Skeletal muscle cell (primary cell): ENCODE measurements around the gene GHSR.
"Not testable (repeated sequence)": the region's sequence is repeated elsewhere in the genome, so short reads cannot be mapped to it uniquely, and the experiment has no call there.

Experiments used
- DNase-seq: peaks from one replicate; pipeline ENCODE4 v3.0.0-alpha.2; 2010; ENCODE audit warnings: low read depth
- H3K4me3 ChIP-seq: 2 replicates; pipeline ENCODE4 v1.5.1; 2011; ENCODE audit warnings: low read depth, mild to moderate bottlenecking, control low read depth, low read length, moderate library complexity

The GHSR gene

GRCh38 chr3:172447611-172448579 lies at the start of gene GHSR:
GHSR (minus strand) TSS chr3:172448456; CDS start chr3:172448413, 43 bp downstream.
- no peak within 1 kb of the TSS for H3K4me3 ChIP-seq
- no peak for DNase-seq

GRCh38 chr3:172490198-172490669 lies 42.0 kb upstream of the GHSR start:
- peak; percentile 23 for DNase-seq
- not testable (repeated sequence) for H3K4me3 ChIP-seq

DNA sequence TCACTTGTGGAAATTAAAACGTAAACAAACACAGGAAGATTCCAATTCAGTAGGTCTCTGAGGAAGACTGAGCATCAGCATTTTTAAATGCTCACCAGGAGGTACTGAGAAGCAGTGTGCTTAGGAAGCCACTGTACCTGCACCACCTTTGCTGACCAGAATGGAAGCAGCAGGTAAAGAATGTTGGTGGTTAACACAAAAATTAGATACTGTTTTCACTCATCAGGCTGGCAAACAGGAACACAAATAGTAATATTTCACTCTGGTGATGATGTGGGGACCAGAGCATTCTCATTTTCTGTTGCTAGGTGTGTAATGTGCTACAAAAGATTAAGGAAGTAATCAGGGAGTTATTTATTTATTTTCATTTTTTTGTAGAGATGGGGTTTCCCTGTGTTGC lies 29.9 kb upstream of the GHSR start:
- H3K4me3 ChIP-seq, result no peak overlapping the region
- no peak for DNase-seq

GRCh38 chr3:172476347-172476746 lies 28.1 kb upstream of the GHSR start:
- no peak for DNase-seq
- no peak overlapping the region for H3K4me3 ChIP-seq

- H3K4me3 ChIP-seq, result no peak overlapping the region
- no peak for DNase-seq
Measured at GRCh38 chr3:172475703-172476102, 27.4 kb upstream of the GHSR start.

DNA sequence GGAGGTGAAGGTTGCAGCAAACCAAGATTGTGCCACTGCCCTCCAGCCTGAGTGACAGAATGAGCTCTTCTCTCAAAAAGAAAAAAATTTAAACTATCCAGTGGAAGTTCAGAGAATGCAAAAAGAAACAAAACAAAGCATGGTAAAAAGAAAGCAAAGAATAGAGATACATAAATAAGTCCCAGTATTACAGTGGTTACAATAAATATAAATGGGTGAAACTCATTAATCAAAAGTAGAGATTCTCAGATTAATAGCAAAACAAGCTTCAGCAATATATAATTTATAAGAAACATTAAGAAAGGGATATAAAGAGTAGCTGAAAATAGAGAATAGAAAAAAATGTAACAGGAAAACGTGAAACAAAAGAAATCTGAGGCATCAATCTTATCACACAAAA lies 23.6 kb upstream of the GHSR start:
- DNase-seq, result no peak
- H3K4me3 ChIP-seq, result no peak overlapping the region

GRCh38 chr3:172470588-172470987 lies 22.3 kb upstream of the GHSR start:
- no peak for DNase-seq
- H3K4me3 ChIP-seq, result no peak overlapping the region

DNA sequence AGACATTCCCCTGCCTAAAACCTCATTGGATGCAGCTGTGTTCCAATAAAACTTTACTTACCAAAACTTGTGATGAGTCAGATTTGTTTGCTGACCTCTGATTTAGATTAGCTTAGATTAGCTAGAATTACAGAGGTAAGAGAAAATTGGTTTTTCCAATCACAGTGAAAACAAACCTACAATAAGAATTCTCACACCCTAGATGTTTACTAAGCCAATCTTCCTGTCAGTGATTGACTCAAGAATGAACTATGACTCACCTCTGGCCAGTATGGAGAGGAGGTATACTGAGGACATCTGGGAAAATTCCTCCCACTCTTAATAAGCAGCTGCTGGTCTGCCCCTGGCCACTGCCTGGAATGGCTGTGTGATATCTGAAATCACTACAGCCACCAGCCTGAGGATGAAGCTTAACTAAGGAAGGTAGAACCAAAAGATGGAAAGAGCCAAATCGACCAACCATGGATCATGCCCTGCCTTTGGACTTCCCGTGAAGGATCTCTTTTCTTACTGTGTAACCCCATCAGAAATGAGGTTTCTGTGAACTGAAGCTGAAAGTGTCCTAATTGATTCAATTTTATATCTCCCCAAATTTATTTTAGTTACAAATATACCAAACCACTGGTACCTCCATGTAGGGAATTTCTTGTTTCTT lies 19.0 kb upstream of the GHSR start:
- no peak for DNase-seq
- H3K4me3 ChIP-seq, result no peak overlapping the region

DNA sequence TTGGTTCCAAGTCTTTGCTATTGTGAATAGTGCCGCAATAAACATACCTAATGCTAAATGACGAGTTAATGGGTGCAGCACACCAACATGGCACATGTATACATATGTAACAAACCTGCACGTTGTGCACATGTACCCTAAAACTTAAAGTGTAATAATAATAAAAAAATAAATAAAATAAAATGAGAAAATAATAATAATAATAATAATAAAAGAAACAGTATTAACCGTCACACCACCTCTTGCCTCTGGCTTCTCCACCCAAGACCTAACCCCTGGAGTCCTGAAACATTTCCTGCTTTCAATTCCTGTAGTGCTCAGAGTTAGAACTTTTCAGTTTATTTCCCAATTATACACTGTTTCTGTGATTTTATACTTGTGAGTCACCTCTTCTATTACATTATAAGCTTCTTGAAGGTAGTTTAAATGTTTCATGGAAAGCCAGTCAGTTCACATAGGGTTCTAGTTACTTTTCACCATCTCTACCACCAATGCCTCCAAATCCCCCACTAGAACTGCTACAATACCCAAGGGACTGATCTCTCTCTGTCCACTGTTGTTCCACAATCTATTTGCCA lies 18.4 kb upstream of the GHSR start:
- H3K4me3 ChIP-seq, result no peak overlapping the region
- DNase-seq, result no peak

DNA sequence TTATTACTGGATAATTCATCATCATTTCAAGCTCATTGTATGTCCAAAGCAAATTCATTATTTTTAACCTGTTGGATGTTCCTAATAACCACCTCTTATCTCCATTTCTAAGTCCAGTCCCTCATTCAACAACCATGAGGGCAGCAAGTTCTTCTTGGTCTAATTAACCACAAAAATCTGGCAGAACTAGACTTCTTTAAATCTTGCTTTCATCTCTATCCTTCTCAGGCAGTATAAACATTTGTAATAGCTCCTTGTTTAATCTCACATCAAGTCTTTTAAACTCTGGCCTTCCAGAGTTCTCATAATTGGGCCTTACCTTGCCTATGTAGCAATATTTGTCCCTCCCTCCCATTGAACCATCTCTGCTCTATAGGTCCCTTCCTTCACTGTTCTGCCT lies 17.0 kb upstream of the GHSR start:
- no peak overlapping the region for H3K4me3 ChIP-seq
- DNase-seq, result no peak

DNA sequence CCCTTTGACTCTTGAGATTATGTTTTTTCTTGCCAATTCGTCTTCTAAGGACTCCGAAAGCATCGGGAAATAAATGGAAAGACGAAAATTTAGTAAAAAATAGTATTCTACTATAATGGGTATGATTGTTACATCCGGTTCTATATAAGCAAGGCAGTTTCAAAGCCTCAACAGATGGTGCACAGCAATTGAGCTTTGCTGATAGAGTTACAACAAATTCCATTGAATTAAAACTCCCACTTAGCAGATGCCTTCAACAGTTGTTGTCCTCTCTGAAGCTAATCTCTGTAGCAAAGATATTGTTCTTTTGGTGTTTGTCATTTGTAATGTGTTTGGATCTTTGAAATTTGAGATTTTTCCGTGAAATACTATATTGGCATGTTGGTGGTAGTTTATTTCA lies 16.1 kb upstream of the GHSR start:
- no peak for DNase-seq
- H3K4me3 ChIP-seq, result no peak overlapping the region

DNA sequence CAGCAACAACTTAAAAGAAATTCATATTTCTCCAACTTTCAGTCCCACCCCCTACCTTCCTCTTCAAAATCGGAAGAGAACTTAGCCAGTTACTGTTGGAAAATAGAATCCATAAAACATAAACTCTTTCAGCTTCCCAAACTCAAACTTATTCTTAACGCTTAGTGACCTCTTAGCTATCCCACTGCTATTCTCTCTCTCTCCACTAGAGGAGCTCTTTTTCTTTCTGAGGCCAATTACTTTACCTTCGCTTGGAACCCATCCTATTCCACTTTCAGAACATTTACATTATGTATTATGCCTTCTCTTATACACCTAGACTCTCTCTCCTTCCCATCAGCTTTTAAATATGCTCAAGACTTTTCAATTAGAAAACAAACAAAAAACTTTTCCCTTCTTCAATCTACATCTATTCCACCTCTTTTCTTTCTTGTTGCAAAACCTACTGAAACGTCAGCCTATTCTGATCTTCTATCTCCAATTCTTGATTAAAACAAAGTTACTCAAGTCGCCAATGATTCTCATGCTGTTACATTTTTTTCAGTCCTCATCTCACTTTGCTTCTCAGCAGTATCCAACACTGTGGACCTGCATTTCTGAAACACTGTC lies 13.4 kb upstream of the GHSR start:
- H3K4me3 ChIP-seq, result no peak overlapping the region
- DNase-seq, result no peak

- no peak for DNase-seq
- H3K4me3 ChIP-seq, result no peak overlapping the region
Measured at GRCh38 chr3:172456404-172456803, 8.1 kb upstream of the GHSR start.

DNA sequence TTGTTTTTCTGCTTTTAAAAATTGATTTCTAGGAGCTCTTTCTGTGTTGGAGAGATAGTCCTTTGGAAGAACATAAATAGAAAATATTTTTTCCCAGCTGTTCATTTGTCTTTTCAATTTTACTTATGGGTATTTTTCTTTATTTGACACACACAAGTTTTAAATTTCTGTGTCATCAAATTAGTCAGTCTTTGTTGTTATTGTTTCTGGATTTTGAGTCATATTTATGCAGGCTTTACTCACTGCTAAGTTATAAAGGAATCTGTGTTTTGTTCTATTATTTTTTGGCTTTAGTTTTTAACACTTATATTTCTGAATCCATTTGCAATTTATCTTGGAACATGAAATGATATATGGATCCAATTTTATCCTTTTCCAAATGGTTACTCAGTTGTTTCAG lies 5.9 kb upstream of the GHSR start:
- DNase-seq, result no peak
- no peak overlapping the region for H3K4me3 ChIP-seq

- H3K4me3 ChIP-seq, result no peak overlapping the region
- DNase-seq, result no peak
Measured at GRCh38 chr3:172449466-172450149, 1.4 kb upstream of the GHSR start.

GRCh38 chr3:172448661-172449465 lies 607 bp upstream of the GHSR start:
- H3K4me3 ChIP-seq, result no peak overlapping the region
- no peak for DNase-seq

- no peak overlapping the region for H3K4me3 ChIP-seq
- DNase-seq, result no peak
Measured at GRCh38 chr3:172446198-172446597, 2.1 kb downstream of the GHSR start.

- no peak for DNase-seq
- H3K4me3 ChIP-seq, result no peak overlapping the region
Measured at GRCh38 chr3:172444821-172445220, 3.4 kb downstream of the GHSR start.

DNA sequence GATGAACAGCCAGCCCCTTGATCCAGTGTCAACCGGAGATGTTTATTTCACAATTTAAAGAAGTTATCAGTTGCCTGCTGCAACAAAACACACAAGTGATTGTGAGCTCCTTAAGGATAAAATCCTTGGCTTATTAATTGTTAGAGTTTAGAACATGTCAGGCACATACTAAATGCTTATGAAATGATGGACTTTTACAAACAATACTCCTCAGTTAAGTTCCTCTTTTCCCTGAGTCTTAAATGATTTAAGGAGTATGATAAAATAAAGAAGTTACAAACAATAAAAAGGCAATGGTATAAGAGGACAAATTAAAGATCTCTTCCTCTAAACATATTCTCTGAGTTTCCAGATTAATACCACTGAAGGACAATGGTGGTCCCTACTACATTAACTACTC lies 5.7 kb downstream of the GHSR start:
- no peak for DNase-seq
- no peak overlapping the region for H3K4me3 ChIP-seq
